H1 (cell line): Measurements from ENCODE around the gene PRR36. TPM values are rescaled to one million over a fixed set of nuclear protein-coding genes. Genes with fewer than 3 reads are reported as not detected.

ENCODE experiments used
- BACH1 ChIP-seq: IDR thresholded peaks from 2 replicates; pipeline ENCODE4 v1.6.1; 2012; ENCODE audit warnings: low read length, improper control_type of control experiment
- BCL11A ChIP-seq, 2 experiments: IDR thresholded peaks; one replicate each; pipeline ENCODE4 v1.6.1; 2011; ENCODE audit warnings: low read depth in 2 of 2, low read length in 2 of 2, mild to moderate bottlenecking in 2 of 2
- CBX8 ChIP-seq: fragments of 300-800, 300-1000 bp; sonication (generic); IDR thresholded peaks from 2 replicates; pipeline ENCODE4 v1.7.1; 2016; ENCODE audit warnings: low read depth, low read length, borderline replicate concordance
- CREB1 ChIP-seq: IDR thresholded peaks from 2 replicates; pipeline ENCODE4 v1.6.1; 2012; ENCODE audit warnings: inconsistent platforms
- EGR1 ChIP-seq: IDR thresholded peaks from 2 replicates; pipeline ENCODE4 v1.6.1; 2011; ENCODE audit warnings: low read depth, low read length, borderline replicate concordance
- EZH2 ChIP-seq: fragments of 200-600 bp; sonication (generic); IDR thresholded peaks from 2 replicates; pipeline ENCODE4 v1.7.1; 2012; ENCODE audit warnings: low read depth, mild to moderate bottlenecking, moderate library complexity, low read length, inconsistent platforms; ENCODE audit not compliant: severe bottlenecking
- GABPA ChIP-seq: IDR thresholded peaks from 2 replicates; pipeline ENCODE4 v1.6.1; 2011; ENCODE audit warnings: mild to moderate bottlenecking, low read length, moderate library complexity, borderline replicate concordance; ENCODE audit not compliant: insufficient read depth
- PHF8 ChIP-seq: fragments of 200-600 bp; sonication (generic); conservative IDR thresholded peaks from 2 replicates; pipeline ENCODE4 v1.7.1; 2012; ENCODE audit warnings: low read depth, mild to moderate bottlenecking, inconsistent platforms, low read length, moderate library complexity
- POLR2A ChIP-seq, 2 experiments: IDR thresholded peaks; 1 replicate in 1 of 2; 2 replicates in 1 of 2; pipeline ENCODE4 v1.6.1; 2011; ENCODE audit warnings: low read depth in 2 of 2, low read length in 2 of 2, mild to moderate bottlenecking in 2 of 2; ENCODE audit errors: control extremely low read depth in 1 of 2
- POU5F1 ChIP-seq: IDR thresholded peaks from 2 replicates; pipeline ENCODE4 v1.6.1; 2011; ENCODE audit warnings: low read depth, mild to moderate bottlenecking, low read length, moderate library complexity
- RNF2 ChIP-seq: fragments of 200-900, 300-1000 bp; sonication (generic); IDR thresholded peaks from 2 replicates; pipeline ENCODE4 v1.7.1; 2016; ENCODE audit warnings: borderline replicate concordance, low read depth, mild to moderate bottlenecking, antibody characterized with exemption, low read length; ENCODE audit not compliant: poor library complexity, severe bottlenecking; ENCODE audit errors: missing control alignments
- SAP30 ChIP-seq: fragments of 300-600 bp; sonication (generic); IDR thresholded peaks from 2 replicates; pipeline ENCODE4 v1.7.1; 2012; ENCODE audit warnings: low read length, moderate library complexity, mild to moderate bottlenecking, inconsistent platforms; ENCODE audit not compliant: insufficient read depth, insufficient replicate concordance
- SIN3A ChIP-seq, 2 experiments: IDR thresholded peaks in 1 of 2; conservative IDR thresholded peaks in 1 of 2; 2 replicates each; pipeline ENCODE4 v1.6.1; 2011 to 2012; ENCODE audit warnings: low read length in 2 of 2, improper control_type of control experiment in 1 of 2, low read depth in 1 of 2, mild to moderate bottlenecking in 1 of 2
- SIRT6 ChIP-seq: IDR thresholded peaks from one replicate; pipeline ENCODE4 v1.7.1; 2012; ENCODE audit warnings: low read length, inconsistent platforms
- SP1 ChIP-seq: IDR thresholded peaks from 2 replicates; pipeline ENCODE4 v1.6.1; 2011; ENCODE audit warnings: low read depth, low read length
- SP2 ChIP-seq: IDR thresholded peaks from 2 replicates; pipeline ENCODE4 v1.6.1; 2012; ENCODE audit warnings: mild to moderate bottlenecking, low read length, inconsistent platforms
- TAF7 ChIP-seq: optimal IDR thresholded peaks from 2 replicates; pipeline ENCODE3; 2011; ENCODE audit warnings: low read depth, mild to moderate bottlenecking, inconsistent platforms, low read length, moderate library complexity, borderline replicate concordance
- TBP ChIP-seq: IDR thresholded peaks from 2 replicates; pipeline ENCODE4 v1.6.1; 2011; ENCODE audit warnings: low read depth, low read length, improper control_type of control experiment
- USF2 ChIP-seq: IDR thresholded peaks from 2 replicates; pipeline ENCODE4 v1.6.1; 2011; ENCODE audit warnings: low read length, improper control_type of control experiment
- polyA plus RNA-seq, 7 experiments: library from polyadenylated mRNA; depleted of rRNA in 3 of 7; stranded (reverse) in 5 of 7; unstranded in 2 of 7; fragments of >200 nt in 5 of 7; fragments of 200-250 nt in 2 of 7; gene quantifications; 1 replicate in 5 of 7; 2 replicates in 1 of 7; 4 replicates in 1 of 7; pipeline versions ENCODE4 v1.2.1 to v1.2.3, GENCODE V29; 2011 to 2013; ENCODE audit warnings: missing spikeins in 2 of 7, mixed read lengths in 2 of 7
- total RNA-seq: library from RNA; stranded (reverse); fragmentation: NEBNext Ultra II Directional; extraction: Animal tissue kit (Norgen Biotek cat#: 25700); gene quantifications from 2 replicates; pipeline ENCODE4 v1.2.1, GENCODE V29; 2021

The PRR36 gene
- total and polyA plus RNA-seq, 2 of the 8 experiments (the other 6 are each of a cell fraction or from before 2014, with no cell fraction given), result 1.6 to 23.9 TPM

GRCh38 chr19:7916103-7916954, 42.1 kb upstream of the PRR36 start (continued):
- TF ChIP-seq TBP (peak; percentile 89), CBX8 (no peak), GABPA (peak; percentile 64; the same call in 1 of the 2 replicates), SIRT6 (no peak), TAF7 (no peak), SAP30 (no peak), CREB1 (no peak), PHF8 (0 out of 2 replicates have a peak, but pooled peaks have one; percentile 36), EZH2 (peak; percentile 43), POU5F1 (no peak), SIN3A (conservative IDR thresholded peaks at IDR 0.05 in 1 of 2, IDR thresholded peaks at IDR 0.05 in 1 of 2; ENCODE audit: low read depth in 1 of 2, low read length in 2 of 2) (no peak), POLR2A (IDR thresholded peaks at IDR 0.05; ENCODE audit: control extremely low read depth in 1 of 2, low read depth in 2 of 2, low read length in 2 of 2) (no peak), RNF2 (no peak), SP1 (no peak), BCL11A (IDR thresholded peaks at IDR 0.05; ENCODE audit: low read depth in 2 of 2, low read length in 2 of 2) (no peak), USF2 (no peak), BACH1 (no peak), EGR1 (no peak), SP2 (no peak)
